ELR (cell line): Measurements from ENCODE around the gene AGER.
"Not testable (repeated sequence)": the region's sequence is repeated elsewhere in the genome, so short reads cannot be mapped to it uniquely, and the experiment has no call there.

Experiments used
- DNase-seq: peaks from one replicate; pipeline ENCODE4 v3.0.0-alpha.2; 2015; ENCODE audit warnings: low read depth

The AGER gene

DNA sequence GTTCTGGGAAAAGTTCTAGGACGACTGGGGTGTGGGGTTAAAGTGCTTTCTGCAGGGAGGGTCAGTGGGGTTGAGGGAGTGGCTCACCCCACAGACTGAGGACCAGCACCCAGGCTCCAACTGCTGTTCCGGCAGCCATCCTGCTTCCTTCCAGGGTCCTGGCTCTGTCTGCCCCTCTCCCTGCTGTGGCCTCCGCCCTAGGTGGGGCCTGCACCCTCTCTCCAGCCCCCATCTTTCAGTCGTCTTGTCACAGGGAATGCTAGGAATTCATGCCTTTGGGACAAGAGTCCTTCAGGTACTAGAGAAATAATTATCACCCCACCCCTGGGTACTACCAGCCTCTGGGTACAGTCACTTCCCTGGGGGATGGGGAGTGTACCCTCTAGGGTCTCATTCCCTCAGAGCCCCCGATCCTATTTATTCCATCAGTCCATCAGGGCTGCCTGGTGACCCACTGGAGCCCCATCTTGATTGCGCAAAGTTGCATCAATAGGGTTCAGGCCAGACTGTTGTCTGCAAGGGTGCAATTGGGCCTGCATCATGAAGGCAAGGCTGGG, at the start of gene AGER:
TSS of gene AGER (minus strand) at position 170 of the 557 bp plus-strand sequence. CDS start at position 139, 31 bp downstream.
- DNase-seq: no peak

DNA sequence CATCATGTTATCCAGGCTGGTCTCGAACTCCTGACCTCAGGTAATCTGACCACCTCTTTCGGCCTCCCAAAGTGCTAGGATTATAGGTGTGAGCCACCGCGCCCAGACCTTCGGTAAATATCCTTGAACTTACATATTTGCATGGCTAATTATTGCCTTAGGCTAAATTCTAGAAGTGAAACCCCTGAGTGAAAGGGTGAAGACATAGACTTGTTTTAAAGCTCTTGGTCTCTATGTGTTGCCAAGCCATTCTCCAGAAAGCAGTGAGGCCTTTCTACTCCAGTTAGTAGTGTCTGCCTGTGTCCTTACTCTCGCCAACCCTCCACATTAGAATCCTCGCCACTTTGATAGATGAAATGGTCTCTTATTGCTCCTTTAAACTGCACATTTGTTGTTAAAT, 42.4 kb upstream of the AGER start:
- DNase-seq: no peak

DNA sequence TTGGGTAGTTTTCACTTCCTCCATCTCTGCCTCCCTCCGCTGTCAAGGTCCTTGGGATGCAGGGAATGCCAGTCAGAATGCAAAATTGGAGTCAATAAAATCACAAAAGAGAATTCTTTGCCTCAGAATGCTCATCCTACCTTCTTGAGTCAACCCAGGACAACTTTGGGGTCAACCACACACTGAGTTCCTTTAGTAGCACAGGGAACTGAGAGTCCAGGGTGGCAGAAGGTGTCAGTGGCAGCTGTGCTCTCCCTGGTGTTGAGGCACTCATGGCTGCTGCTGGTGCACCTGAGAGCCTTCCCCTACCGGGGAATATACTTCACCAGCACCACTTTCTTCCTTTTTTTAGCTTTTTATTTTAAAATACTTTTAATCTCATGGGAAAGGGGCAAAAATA, 40.6 kb upstream of the AGER start:
- DNase-seq: no peak

DNA sequence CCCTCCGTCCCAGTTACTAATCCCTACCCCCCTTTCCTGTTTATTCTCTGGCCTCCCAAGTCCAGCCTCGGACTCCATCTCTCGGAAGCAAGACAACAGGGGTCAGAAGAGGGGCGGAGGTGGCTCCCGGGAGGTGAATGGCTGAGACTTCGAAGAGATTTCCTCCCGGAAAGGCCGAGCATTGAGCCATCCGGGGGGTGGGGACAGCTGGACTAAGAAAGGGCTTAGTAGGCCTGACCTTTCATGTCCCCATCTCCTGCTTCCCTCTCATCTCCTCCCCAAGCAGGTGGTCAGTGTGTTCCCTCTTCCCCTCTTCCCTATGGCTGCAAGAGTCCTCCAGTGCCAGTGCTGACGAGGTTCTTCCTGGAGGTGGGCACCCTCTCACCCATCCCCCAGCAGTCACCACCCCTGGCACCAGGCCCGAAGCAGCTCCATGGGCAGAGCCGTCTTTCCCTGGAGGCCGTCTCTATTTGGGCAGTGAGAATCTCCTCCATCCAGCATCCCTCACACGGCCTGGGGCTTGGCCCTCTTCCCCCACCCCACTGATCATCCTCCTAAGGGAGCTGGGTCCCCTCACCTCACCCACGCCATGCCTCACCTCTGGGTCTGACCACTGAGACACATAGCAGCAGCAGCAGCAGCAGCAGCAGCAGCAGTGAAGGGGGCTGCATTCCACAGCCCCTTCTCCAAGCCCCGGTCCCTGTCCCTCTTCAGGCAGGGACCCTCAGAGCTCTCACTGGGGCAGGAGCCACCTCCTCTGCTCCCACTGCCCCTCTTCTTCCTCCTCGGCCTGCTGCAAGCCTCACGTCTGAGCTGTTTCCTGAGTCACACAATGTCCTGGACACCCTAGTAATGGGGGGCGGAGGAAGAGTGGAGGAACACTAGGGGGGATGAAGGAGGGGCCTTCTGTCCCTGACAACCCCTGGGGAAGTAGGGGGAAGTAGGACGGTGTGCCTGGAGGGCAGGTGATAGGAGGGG, 39.5 kb upstream of the AGER start, which contains the start of gene NOTCH4:
TSS of gene NOTCH4 (minus strand) at position 810 of the 978 bp plus-strand sequence. CDS start at position 671, 139 bp downstream.
- peak; percentile 16 for DNase-seq

DNA sequence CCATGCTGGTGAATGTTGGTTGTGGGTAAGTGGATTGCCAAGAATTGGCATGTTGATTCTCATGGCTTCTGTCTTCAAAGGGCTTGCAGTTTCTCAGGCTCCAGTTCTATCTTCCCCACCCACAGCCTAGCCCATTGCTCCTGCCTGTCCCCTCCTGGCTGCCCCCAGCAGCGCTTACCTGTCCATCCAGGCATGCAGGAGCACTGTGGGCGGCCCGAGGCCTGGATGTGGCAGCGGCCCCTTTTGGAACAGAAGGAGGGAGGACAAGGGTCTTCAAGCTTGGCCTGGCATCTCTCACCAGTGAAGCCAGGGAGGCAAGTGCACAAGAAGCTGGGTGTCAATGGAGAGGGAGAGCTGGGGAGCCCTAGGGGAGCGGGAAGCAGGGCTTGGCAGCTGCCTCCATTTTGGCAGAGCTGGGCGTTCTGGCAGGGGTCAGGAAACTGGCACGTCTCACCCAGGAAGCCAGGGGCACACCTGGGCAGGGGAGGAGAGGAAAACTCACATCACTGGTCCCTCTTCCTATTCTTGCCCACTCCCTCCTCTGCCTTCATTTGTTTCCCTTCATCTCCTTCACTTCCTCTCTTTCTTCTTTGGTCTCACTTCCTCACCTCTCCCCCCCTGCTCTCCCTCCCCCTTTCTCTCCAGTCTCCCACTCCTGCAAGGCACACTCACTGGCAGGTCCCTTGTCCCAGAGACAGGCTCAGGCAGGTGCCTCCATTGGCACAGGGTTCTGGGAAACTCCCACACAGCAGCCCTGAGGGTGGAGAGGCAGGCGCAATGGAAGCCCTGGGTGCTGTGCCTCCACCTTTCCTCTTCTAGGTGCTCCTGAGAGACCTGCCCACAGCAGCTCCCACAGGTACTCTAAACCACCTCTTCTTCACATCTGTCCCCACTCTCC, 38.5 kb upstream of the AGER start:
- no peak for DNase-seq

DNA sequence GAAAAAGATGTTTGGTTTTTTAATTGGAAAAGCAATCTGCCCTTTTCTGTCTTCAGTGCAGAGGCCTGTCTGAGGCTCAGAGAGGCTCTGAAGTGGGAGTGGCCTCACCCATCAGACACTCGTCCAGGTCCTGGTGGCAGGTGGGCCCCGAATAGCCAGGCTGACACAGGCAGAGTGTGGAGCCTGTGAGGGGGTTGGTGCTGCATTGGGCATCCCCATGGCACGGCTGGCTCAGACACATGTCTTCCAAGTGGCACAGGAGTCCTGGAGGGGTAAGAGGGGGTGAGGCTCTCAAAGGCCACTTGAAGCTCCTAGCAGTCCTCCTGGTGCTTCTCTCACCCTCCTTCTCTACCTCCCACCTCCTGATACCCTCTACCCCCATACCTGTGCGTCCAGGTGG, 36.0 kb upstream of the AGER start:
- DNase-seq: no peak

DNA sequence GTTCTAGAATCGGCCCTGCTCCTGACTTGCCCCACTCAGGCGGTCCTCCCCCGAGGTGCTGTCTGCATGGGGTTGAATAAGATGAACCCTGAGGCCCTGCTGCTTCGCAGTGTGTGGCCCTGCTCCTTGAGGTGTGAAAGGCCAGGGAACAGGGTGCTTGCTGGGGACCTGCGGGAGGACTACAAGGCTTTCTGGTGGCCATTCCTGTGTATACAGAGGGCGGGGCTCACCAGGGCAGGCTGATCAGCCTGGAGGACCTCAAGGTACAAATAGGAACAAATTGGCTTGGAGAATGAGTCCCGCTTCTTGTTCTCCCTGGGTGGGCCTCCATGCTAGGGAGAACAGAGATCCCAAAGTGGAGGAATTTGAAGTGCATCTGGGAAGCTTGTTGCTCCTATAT, 34.1 kb upstream of the AGER start:
- DNase-seq: no peak

DNA sequence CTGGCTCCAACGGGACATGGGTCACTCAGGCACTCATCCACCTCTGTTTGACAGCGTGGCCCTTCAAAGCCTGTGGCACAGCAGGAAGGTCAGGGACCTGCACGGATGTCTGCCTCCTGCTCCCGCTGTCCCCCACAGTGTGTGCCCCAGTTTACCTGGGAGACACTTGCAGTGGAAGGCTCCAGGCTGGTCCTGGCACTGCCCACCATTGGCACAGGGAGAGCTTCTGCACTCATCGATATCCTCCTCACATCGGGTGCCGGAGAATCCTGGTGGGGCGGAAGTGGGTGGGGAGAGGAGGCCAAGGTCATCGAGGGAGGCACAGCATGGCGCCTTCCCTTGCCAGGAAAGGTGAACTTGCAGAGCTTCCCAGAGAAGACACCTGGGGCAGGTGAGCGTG, 32.9 kb upstream of the AGER start:
- DNase-seq: no peak

DNA sequence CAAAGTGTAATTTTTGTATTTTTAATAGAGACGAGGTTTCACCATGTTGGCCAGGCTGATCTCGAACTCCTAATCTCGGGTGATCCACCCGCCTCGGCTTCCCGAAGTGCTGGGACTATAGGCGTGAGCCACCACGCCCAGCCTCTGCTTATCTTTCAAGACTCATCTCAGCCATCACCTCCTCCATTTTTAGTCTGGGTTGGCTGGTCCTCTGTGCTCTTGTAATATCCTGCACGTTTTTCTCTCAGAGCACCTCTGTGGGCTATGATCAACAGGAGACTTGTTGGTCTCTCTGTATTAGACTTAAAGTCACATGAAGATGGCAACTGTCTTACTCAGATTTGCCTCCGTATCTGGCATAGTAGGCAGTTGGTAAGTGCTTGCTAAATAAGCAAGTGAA, 32.2 kb upstream of the AGER start:
- no peak for DNase-seq

DNA sequence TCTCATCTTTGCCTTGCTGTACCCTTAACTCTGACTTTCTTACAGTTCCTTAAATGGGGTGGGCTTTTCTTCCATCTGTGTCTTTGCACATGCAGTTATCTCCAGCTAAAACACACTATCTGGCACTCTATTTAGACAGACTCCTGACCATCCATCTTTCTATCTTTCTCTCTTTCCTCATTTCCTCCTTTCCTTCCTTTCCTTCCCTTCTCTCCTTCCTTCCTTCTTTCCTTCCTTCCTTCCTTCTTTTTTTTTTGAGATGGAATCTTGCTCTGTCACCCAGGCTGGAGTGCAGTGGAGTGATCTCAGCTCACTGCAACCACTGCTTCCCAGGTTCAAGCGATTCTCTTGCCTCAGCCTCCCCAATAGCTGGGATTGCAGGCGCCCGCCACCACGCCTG, 31.6 kb upstream of the AGER start:
- no peak for DNase-seq

DNA sequence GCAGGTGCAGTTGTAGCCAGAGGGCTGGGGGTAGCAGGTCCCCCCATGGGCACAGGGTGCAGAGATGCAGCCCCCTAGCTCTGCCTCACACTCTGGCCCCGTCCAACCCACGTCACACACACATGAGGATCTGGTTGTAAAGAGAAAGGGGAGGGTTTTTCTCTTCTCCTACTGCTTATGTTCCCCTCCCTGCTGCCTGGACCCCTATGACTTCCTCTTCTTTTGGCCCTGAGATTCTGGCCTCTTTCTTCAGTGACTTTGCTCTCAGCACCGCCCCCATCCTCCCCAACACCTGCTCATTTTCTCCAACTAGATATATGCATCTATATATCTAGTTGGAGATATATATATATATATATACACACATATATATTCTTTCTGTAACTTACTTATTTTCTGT, 30.1 kb upstream of the AGER start:
- DNase-seq: no peak

DNA sequence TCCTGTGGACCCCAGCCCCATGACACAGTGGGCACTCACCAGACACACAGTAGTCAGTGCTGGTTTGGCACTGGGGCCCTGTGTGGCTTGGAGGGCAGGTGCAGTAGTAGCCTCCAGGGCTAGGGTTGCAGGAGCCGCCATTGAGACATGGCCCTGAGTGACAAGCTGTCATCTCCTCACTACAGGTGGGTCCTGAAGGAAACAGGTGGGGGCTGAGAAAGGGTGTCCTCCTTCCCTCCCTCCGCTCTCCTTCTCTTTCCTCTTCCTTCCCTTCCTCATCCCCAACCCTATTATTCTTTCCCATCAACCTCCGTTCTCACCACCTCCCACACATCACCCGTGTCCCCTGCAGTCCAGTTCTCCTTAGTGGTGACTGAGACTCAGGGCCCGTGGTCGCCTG, 29.6 kb upstream of the AGER start:
- no peak for DNase-seq

DNA sequence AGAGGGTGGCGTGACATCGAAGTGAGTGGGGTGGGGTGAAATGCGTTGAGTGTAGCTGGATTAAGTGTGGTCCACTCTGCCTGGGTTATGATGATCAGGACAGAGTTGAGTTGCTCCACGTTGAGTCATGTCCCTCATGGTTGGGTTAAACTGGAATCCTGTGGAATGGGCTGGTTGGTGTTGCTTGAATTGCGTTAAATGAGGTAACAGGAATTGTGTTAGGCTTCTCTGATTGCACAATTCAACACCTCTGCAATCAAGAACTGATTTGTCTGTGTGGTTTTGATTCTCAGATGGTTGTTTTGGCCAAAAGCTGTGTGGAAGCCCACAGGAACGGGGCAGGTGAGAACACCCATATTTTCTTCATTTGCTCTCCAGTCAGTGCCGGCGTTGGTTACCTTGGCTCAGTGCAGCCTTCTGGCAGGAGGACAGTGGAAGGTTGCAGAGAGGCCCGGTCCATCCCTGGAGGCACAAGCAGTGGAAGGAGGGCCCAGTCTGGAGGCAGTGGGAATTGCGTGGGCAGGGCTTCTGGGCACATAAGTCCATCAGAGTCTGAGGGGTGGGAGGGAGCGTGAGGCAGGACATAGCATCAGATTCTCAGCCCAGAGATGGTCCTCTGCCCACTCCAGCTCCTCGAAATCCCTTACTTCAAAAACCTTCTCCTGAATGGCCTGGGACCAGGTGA, 28.2 kb upstream of the AGER start:
- no peak for DNase-seq

DNA sequence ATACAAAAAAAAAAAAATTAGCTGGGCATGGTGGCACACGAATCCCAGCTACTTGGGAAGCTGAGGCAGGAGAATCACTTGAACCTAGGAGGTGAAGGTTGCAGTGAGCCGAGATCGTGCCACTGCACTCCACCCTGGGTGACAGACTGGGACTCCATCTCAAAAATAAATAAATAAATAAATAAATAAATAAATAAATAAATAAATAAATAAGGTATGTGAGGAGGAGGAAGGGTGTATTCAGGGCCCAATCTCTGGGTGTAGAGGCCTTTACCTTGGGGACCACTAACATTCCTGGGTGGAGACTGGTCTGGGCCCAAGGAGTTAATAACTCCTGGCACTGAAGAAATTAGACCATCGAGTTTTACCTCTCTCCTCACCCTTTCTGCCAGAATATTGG, 27.4 kb upstream of the AGER start:
- DNase-seq: not testable (repeated sequence)

DNA sequence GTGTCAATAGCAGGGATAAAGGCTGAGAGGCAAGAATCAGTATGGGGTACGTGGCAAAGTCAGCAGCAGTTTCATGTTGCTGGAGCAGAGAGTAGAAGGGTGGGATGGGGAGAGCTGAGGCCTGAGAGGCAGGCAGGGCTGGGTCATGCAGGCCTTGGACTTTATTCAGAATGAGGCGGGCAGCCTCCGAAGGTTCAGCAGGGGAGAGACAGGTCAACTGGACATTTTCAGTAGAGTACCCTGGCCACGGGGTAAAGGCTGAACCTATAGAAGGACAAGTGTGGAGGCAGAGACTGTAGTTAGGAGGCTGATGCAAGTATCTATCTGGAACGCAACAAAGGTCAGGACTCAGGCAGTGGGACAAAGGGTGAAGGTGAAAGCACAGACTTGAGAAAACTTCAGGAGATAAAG, 26.1 kb upstream of the AGER start:
- DNase-seq: no peak

DNA sequence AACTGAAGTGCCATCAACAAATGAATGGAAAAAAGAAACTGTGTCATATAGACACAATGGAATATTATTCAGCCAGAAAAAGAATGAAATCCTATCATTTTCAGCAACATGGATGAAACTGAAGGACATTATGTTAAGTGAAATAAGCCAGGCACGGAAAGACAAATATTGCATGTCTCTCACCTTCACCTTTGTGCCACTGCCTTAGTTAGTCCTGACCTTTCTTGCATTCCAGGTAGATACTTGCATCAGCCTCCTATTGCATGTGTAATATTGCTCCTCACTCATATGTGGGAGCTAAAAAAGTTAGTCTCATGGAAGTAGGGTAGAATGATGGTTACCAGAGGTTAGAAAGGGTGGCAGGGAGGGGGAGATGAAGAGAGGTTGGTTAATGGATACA, 24.9 kb upstream of the AGER start:
- DNase-seq: no peak

DNA sequence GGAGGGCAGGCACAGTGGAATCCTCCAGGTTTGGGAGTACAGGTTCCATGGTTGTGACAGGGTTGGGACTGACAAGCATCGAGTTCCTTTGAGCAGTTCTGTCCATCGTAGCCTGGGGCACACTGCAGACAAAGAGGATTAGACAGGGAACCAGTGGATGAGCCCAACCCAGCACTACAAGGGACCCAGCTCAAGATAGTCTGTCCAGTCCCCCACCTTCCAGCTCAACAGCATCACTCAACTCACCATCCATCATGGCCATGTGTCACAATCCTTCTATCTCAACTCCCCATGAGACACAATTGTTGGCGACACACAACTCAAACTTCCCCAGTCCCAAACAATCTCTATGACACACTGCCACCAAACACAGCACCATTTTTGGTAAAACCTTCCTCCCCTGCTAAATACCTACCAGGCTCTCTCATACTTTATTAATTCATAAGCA, 20.2 kb upstream of the AGER start:
- DNase-seq: no peak

DNA sequence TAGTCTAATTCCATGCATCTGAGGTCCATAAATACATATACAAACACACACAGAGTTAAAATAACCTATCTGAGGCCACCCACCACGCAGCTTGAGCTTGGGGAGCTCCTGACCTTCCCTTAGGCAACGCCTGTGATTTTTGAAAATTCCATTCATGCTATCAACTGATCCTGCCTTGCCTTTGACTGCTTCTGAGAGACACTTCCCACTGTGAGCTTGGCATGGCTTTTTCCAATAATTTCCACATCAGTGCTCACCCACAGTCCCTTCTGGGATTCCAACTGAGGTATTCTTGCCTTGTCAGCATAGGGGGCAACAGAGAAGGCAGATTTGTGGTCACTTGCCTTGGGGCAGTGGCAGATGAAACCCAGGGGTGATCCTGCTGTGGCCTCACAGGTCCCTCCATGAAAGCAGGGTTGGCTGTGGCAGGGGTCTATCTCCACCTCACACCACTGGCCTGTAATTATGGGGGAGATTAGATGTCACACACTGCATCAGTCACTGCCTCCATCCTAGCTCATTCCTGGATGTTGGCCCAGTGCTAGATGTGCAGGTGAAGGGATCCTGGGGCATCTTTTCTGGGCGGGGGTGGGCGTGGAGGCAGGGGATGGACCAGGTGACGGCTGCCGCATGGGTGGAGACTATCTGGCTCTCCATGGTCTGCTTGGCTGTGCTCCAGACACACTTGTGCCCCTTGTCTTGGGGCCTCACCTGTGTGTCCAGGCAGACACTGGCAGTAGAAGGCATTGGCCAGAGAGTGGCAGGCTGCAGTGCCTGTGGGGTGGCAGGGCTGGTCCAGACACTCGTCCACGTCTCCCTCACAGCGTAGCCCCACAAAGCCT, 19.6 kb upstream of the AGER start:
- DNase-seq: no peak

DNA sequence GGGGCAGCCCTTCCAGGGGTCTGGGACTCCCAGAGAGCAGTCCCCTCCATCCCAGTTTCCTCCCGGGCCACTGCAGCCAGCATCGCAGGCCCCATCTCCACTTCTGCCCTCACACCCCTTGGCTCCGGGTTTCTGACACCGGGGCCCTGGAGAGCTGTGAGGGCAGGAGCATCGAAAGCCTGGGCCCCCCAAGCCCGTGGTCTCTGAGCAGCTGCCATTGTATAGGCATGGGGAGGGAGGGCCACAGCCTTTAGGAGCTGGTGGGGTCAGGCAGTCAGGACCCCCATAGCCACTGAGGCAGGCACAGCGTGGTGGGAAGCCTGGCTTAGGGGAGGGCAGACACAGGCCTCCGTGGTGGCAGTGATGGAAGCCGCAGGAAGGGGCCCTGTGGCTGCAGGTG, 18.1 kb upstream of the AGER start:
- no peak for DNase-seq

DNA sequence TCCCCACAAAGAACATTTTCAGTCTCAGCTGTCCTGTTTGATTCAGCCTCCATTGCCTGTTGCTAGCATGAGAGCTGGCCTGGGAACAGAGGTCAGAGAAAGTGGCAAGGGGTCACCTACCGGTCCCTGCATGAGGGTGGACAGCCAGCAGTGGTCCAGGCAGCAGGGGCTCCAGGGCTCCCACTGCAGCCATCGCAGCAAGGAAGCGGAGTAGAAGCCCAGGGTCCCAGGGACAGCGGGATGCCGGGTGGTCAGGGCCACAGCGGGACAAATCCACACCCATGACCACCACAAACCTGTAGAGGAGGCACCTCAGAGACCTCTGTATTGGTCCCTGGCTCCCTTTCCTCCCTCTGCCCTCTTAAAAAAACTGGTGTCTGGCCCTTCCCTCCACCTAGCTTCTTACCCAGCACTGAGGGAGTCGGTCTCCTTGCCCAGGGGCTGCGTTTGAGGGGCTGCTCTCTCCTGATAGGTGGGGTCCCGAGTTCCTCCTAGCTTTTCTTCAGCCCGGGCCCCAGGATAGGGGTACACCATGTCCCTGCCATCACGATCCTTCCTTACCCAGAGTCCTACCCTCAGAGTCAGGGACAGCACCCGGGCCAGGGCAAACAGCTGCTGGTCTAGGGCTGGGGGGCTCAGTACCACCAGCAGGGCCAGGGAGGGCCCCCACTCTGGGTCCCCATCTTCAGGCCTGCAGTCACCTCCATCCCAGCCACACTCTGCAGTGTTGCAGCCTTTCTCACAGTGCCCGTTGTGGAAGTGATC, 16.8 kb upstream of the AGER start:
- no peak for DNase-seq
